Stimulated activated CD4-positive, alpha-beta T cell treated with anti-CD3 and anti-CD28 coated beads, Interleukin-12 subunit alpha, Interleukin-12 subunit beta, amount 100 ng/mL, for 4 hours (primary cell): Measurements from ENCODE around the gene TIPRL.
"Not testable (repeated sequence)": the region's sequence is repeated elsewhere in the genome, so short reads cannot be mapped to it uniquely, and the experiment has no call there.

Source experiments
- DNase-seq: peaks from one replicate; pipeline ENCODE4 v3.0.0-alpha.2; 2020

TIPRL gene

DNA sequence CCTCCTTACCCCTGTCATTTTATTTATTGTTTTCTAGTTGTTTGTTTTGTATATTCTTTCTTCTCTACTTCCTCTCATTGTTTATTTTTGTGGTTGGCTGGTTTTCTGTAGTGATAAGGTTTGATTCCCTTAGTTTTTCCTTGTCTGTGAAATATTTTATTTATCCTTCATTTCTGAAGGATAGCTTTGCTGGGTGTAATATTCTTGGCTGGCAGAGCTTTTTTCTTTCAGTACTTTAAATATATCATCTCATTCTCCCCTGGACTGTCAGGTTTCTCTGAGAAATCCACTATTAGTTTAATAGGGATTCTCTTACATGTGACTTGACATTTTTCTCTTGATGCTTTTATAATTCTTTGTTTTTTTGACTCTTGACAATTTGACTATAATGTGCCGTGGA is 18.8 kb upstream of the TIPRL start:
- DNase-seq: no peak

DNA sequence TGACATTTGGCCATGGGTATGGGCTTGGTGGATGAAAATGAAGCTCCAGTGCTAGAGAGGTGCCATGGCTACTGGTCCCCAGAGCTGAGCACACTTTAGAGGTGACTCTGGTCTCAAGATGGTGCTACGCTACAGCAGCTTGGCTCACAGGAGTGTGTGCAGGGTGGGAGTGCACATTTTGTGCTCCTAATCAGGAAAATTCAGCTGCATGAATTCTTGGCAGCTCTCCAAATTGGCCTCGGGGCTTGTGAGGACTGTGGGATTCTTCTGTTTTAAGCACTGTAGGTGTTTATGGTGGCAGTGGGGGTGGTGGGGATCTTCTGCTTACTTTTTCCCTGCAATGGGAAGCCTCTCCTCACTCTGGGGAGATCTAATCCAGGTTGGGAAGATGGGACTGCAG is 17.3 kb upstream of the TIPRL start:
- DNase-seq: no peak

DNA sequence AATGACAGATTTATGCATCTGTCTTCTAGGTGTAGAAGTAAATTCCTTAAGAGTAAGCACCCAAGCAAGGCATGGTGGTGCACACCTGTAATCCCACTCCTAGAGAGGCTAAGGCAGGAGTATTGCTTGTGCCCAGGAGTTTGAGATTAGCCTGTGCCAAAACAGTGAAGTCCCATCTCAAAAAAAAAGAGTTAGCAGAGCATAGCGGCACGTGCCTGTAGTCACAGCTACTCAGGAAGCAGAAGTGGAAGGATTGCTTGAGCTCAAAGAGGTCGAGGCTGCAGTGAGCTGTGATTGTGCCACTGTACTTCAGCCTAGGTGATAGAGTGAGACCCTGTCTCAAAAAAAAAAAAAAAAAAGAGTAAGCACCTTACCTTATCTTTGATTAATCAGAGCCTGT is 15.1 kb upstream of the TIPRL start:
- DNase-seq: no peak

DNA sequence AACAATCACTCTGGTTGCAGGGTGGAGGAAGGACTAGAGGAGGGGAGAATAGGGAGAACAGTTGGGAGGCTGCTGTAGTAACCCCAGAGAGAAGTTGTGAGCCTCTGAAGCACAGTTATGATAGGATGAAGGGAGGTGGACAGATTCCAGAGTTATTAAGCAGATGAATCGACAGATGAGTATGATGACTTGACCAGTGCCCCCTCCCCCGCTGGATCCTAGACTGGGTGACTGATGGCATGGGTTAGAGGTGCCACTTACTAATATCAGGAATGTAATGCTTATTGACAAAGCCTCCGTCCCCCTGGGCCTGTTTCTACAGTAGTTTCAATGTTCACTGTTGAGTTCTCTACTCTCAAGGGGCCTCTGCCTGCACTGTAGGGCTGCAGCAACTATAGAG is 14.0 kb upstream of the TIPRL start:
- DNase-seq: no peak

DNA sequence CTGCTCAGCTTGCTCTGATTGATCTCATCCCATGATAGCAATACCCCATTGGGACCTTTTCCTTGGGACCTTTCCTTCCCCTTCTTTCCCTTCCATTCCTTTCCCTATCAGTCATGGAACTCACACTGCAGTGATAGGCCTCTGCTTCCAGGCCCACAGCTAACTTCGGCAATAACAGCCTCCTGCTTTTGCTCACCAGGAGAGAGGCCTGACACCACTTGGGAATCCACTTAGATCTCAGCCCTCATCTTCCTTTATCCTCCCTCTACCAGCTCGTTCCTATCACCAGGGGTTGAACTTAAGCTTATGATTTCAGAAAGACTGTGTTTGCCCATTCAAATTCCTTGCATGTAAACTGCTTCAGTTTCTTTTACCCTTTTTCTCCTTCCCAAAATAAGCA is 11.0 kb upstream of the TIPRL start:
- no peak for DNase-seq

DNA sequence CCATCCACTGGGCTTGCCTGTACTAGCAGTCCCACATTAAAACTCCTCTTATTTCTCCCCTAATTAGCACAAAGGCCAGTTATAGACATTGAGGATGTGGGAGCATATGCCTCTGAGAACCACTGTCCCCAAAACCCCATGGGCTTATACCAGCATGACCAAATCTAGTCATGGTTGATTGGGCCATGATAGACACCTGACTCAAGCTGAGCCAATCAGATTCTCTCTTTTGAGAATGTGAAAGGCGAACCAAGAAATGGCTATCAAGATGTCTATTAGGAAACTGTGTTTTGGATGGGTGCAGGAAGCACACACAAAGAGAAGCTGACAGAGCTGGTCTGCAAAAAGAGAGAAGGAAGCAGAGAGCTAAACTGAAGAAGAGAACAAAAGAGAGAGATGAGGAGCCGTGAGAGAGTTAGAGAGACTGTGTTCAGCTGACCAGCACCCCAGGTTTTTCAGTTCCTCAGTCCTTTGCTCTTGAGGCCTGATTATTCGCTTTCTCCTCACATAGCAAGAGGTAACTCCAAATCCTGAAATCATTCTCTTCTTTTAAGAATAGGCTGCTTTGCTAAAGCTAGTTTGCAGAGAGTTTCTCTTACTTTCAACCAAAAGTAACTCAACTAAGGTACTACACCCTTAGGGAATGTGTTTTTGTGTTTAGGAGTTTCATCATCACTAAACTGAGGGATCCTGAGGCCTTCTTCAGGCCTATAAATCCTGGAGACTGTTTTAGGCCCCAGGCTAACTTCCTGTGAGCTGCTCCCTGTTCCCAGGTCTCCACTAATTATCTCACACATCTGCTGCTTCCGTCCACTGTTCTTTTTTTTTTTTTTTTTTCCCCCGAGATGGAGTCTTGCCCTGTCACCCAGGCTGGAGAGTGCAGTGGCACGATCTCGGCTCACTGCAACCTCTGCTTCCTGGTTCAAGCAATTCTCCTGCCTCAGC is 7.9 kb upstream of the TIPRL start:
- DNase-seq: no peak

DNA sequence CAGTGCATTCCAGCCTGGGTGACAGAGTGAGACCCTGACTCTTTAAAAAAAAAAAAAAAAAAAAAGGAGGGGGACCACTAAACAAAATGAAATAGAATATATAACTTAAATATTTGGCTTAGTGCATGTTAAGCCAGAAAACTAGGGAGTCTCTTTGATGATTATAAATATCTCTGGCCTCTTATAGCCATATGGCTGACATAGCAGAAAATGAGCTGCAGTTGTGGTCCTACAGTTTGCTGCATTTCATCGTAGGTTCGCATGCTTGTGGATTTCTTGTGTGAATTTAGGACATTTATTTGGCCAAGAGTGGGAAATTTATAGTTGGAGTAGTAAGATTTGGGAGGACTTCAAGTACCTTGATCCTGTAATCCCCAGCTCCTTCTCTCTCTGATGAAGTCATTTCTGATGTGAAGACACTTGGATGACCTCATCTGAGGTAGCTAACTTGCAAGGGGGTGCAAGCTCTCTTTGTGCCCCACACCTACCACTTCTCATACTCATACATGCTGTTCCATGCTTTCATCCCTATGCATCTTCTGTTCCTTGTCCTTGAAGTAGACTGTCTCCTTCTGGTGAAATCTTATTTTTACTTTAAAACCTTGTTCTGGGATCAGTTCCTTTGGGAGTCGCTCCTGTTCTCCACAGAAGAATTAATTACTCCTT is 6.4 kb upstream of the TIPRL start:
- DNase-seq: no peak

DNA sequence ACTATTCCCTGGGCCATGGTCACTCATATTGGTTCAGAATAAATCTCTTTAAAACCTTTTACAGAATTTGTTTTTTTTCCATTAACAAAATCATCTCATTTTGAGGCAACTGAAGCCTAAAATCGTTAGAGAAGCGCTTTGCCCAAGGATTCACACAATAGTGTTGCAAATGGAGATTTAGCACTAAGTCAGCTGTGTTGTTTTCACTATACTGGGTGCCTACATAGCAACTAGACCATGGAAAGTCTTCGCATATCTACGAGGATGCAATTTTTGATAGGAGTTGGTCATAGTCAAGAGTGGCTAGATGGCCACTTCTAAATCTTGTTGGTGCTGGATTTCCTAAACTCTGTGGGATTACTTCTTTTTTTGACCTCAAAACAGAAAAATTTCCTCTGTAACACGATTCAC is 530 bp upstream of the TIPRL start:
- no peak for DNase-seq

DNA sequence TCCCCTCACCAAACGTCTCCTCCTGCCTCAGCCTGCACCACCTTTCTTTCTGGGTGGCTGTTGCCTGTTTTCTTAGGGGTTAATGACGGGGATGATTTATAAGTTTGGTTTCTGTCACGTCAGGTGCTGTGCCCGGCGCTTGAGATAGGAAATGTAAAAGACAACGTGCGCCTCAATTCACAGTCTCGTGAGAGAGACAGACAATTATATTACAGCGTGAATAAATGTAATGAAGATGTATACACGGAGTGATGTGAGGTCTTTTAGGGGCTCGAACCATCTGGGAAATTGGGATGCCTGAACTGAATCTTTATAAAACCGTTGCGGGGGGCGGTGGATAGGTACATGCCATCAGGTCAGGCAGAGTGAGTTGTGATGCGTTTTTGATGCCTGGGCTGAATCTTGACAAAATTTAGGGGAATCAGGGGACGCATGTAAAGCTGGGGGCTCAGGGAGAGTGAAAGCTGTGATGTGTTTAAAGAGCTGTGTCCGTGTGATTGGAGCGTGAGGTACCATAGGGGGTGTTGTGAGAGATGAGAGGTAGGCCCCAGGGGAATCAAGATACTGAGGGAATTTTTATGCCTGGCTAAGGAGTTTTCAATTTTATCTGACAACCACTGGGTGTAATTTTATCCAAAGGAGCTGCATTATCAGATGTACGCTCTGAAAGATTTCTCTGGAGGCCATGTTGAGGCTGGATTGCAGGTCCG is 831 bp downstream of the TIPRL start:
- no peak for DNase-seq

DNA sequence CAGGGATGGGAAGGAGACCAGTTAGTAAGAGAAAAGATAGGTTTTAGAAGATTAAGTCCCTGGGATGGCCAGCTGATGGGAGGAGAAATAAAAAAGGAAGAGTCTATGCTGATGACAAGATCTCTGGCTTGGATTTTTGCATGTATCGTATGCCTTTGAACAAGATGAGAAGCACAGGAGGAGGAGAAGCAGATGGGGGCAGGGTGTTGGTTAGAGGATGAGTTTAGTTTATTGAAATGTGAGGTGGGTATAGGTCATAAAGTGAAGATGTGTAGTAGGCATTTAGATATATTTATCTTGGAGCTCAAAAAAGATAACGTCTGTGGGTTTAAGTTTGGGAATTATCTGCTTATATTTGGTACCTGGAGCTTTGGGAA is 1.4 kb downstream of the TIPRL start:
- DNase-seq: no peak

DNA sequence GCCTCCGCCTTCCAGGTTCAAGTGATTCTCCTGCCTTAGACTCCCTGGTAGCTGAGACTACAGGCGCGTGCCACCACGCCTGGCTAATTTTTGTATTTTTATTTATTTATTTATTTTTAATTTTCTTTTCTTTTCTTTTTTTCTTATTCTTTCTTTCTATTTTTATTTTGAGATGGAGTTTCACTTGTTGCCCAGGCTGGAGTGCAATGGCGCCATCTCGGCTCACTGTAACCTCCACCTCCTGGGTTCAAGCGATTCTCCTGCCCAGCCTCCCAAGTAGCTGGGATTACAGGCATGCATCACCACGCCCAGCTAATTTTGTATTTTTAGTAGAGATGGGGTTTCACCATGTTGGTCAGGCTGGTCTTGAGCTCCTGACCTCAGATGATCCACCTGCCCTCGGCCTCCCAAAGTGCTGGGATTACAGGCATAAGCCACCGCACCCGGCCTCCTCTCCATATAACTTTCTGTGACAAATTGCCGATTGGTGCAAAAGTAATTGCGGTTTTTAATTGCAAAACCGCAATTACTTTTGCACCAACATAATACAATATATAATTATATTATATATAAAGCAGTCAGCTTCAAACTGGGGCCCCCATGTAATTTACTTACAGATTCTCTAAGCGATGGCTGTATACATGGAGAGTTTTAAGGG is 2.4 kb downstream of the TIPRL start:
- not testable (repeated sequence) for DNase-seq

DNA sequence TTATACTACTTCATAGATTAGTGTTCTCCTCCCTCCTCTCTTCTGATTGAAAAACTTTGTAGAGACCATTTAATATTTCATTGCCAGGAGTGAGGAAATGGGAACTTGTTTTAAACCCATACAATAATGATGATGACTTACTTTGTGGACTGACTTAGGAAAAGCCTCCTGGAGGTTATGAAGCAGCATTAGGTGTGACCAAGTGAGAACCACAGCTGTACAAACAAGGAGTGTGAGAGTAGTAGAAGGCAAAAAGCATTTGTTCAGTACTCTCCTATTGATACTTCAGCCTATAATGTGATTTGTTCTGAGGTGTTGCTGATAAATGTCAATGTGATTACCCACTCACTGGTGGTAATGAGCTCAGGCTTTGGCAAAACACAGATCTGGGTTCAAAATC is 8.4 kb downstream of the TIPRL start:
- DNase-seq: no peak

DNA sequence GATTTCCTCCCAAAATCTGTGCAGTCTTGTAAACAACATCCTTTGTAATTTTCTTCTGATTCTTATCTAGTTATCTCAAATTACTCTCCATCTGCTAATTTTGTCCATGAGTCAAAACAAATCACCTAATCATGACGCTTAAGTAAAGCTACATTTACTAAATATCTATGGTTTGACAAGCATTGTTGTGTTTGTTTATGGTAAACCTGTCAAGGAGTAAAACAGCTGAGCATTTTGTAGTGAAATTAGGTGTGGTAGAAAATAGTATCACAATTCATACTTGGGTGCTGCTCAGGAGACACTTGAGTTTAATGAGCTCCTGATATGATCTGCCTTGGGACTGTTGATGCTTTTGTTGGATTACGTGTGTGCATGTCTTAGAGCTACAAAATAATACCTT is 11.6 kb downstream of the TIPRL start:
- no peak for DNase-seq

DNA sequence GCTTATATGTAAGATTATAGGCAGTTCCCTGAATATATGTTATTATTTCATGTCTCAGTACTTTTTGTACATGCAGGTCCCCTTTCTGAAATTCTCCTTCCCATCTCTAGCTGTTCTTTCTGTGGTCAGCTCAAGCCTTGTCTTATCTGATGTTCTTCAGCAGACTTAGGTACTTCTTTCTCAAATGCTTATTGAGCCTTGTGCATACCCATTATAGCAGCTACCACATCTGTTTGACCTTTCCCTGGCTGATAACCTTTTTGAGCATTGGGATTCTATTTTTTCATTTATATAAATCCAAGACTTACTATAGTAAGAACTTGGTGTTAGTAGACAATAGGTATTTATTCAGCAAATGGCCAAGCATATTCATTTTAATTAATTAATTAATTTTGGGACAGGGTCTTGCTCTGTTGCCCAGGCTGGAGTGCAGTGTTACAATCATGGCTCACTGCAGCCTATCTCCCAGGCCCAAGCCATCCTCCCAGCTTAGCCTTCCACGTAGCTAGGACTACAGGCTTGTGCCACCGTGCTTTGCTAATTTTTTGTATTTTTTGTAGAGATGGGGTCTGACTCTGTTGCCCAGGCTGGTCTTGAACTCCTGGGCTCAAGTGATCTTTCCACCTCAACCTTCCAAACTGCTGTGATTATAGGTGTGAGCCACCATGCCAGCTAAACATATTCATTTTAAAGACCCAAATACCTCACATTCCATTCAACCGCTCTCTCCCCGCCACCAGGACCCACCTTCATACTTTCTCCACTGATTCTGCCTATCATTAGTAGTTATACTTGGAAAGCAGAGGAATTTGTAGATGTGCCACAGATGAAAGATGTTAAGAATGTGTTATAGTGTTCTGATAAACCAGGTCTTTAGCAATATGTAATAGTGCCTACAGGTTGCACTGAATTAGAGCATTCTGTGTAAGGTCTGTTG is 16.7 kb downstream of the TIPRL start:
- no peak for DNase-seq

DNA sequence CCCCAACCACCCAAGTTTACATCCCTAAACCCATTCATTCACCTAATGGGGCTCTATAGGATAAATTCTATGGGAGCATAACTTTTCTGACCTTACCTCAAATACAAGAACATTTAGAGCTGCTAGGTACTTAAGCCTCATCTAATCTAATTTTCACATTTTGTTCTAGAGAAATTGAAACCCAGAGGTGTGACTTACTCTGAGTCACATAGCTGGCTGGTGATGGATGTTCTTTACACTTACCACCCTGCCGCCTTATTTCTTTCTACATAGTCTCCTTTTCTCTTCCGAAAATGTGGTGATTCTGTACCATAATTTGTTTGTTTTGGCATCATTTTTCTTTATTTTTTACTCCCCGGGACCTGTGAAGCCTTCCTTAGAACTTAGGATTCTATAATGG is 20.3 kb downstream of the TIPRL start:
- DNase-seq: no peak

DNA sequence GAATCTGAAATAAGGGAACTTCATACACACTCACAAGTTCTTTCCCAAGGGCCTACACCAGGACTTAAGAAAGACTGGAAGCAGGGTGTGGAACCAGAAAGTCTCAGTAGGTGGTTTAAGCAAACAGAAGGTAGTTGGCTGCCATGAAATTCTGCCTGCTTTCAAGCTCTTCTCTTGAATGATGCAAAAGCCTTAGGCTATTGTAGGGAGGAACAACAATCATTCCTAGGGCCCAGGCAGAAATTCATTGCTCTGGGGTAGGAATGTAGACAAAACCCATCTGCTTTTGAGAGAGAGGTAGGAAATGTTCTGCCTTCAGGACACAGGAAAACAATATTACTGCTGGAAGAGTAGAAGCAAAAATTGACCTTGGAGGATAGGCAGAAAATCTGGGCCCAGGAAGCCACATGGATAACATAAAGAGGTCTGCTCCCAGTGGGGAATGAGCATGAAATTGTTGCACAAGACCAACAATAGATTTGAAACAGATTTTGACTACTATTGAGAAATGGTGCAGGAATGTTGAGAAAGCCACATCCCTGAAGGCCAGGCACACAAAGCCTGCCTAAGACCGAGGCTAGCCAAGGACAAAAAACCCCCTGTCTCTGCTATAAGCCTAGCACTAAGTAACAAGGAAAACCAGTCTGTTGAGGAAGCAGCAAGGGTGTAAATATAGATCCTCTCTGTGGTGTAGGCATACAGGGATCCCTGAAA is 24.3 kb downstream of the TIPRL start:
- no peak for DNase-seq

DNA sequence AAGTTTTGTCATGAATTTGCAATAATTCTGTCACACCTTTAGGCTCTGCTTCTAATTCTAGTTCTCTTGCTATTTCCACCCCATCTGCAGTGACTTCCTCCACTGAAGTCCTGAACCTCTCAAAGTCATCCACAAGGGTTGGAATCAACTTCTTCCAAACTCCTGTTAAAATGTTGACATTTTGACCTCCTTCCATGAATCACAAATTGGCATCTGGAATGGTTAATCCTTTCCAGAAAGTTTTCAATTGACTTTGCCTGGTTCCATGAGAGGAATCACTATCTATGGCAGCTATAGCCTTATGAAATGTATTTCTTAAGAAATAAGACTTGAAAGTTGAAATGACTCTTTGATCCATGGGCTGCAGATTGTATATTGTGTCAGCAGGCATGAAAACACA is 27.3 kb downstream of the TIPRL start:
- no peak for DNase-seq

DNA sequence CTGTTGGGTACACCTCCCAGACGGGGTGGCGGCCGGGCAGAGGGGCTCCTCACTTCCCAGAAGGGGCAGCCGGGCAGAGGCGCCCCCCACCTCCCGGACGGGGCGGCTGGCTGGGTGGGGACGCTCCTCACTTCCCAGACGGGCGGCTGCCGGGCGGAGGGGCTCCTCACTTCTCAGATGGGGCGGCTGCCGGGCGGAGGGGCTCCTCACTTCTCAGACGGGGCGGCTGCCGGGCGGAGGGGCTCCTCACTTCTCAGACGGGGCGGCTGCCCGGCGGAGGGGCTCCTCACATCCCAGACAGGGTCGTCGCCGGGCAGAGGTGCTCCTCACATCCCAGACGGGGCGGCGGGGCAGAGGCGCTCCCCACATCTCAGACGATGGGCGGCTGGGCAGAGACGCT is 28.9 kb downstream of the TIPRL start:
- not testable (repeated sequence) for DNase-seq

DNA sequence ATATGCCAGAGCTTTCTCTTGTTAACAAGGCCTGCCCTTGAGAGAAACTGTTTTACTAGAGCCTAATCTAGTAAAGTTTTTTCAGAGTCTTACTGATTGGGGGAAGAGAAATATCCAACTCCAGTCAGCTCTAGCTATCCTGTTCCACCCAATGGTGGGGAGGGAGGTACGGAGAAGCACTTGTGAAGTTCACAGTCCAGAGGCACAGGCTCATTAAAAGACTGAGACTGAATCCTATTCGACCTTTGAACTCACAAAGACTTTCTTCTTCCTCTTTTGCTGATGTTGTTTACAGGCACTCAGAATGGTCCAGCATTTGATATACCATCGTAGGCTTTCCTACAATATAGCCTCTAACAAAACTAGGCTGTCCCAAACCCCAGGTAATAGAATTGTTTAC is 31.6 kb downstream of the TIPRL start:
- no peak for DNase-seq

DNA sequence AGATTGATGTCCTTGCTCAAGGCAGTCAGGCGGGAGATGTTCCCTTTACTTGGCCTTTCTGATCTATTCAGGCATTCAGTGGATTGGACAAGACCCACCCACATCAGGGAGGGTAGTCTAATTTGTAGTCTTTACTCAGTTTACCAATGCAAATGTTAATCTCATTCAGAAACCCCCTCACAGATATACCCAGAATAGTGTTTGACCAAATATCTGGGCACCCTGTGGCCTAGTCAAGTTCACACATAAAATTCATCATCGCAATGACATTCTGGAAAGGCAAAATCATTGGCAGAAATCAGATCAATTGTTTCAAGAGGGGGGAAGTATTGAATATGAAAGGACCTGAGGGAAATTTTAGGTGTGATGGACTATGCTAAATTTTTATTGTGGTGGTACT is 34.6 kb downstream of the TIPRL start:
- no peak for DNase-seq

DNA sequence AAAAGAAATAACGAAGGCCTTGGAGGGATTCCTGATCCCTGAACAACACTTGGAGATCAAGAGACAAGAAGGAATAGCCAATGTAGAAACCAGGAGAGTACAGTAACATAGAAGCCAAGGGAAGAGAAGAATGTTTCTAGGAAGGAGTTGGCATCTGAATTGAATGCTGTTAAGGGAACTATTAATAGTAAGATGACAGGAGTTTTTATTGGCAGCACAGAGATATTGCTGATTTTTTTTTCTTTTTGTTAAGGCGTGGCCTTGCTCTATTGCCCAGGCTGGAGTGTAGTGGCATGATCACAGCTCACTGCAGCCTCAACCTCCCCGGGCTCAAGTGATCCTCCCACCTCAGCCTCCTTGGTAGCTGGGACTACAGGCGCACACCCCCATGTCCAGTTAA is 37.4 kb downstream of the TIPRL start:
- DNase-seq: no peak

DNA sequence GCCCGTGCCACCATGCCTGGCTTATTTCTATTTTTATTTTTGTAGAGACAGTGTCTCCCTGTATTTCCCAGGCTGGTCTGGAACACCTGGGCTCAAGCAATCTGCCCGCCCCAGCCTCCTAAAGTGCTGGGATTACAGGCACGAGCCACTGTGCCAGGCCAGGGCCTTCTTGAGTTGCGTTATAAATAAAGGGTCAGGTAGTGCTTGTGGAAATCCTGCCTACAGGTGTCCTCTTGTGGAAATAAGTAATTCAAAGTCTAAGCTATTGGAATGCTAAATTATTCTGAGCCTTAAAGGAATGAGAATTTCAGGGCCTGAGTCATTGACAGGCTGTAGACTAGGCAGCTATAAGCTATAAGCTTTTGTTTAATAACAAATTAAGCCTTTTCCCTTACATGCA is 38.9 kb downstream of the TIPRL start:
- no peak for DNase-seq
